Neural cell (in vitro differentiated cells): ENCODE data around the gene UBFD1. TPM values are rescaled to one million over a fixed set of nuclear protein-coding genes. Genes with fewer than 3 reads are reported as not detected.

ENCODE experiments used
- H2AFZ ChIP-seq: fragments of 200-600, 300-800 bp; sonication (generic), shearing (Covaris generic); 2 replicates; pipeline ENCODE4 v1.6.0; 2014; ENCODE audit warnings: low read depth, mild to moderate bottlenecking, antibody characterized with exemption, low read length, moderate library complexity
- H3F3A ChIP-seq: fragments of 200-600 bp; shearing (Covaris generic); 2 replicates; pipeline ENCODE4 v1.6.1; 2016; ENCODE audit warnings: mild to moderate bottlenecking, moderate library complexity, mixed read lengths, antibody characterized with exemption, low read length; ENCODE audit not compliant: insufficient read depth, poor library complexity, severe bottlenecking
- H3K27ac ChIP-seq: fragments of 200-600, 300-800 bp; sonication (generic), shearing (Covaris generic); 2 replicates; pipeline ENCODE4 v1.5.1; 2014; ENCODE audit warnings: mild to moderate bottlenecking, low read length, moderate library complexity
- H3K27me3 ChIP-seq: fragments of 300-800, 200-600 bp; sonication (generic), shearing (Covaris generic); 2 replicates; pipeline ENCODE4 v1.6.0; 2014; ENCODE audit warnings: mild to moderate bottlenecking, low read depth, low read length, moderate library complexity; ENCODE audit not compliant: insufficient read depth
- H3K36me3 ChIP-seq: fragments of 300-800, 200-600 bp; sonication (generic), shearing (Covaris generic); 2 replicates; pipeline ENCODE4 v1.5.1; 2014; ENCODE audit warnings: mild to moderate bottlenecking, antibody characterized with exemption, low read length, moderate library complexity; ENCODE audit not compliant: insufficient read depth
- H3K4me2 ChIP-seq: fragments of 300-800, 200-600 bp; sonication (generic), shearing (Covaris generic); 2 replicates; pipeline ENCODE4 v1.6.0; 2014; ENCODE audit warnings: mild to moderate bottlenecking, low read length
- H3K4me3 ChIP-seq: fragments of 300-800, 200-600 bp; sonication (generic), shearing (Covaris generic); 2 replicates; pipeline ENCODE4 v1.5.1; 2014; ENCODE audit warnings: mild to moderate bottlenecking, low read length, moderate library complexity
- H3K79me2 ChIP-seq: fragments of 200-600 bp; shearing (Covaris generic); replicated peaks from 2 replicates; pipeline ENCODE4 v1.6.0; 2014; ENCODE audit warnings: mild to moderate bottlenecking, low read length, moderate library complexity; ENCODE audit not compliant: insufficient read depth
- H3K9ac ChIP-seq: fragments of 300-800, 200-600 bp; sonication (generic), shearing (Covaris generic); 2 replicates; pipeline ENCODE4 v1.6.1; 2016; ENCODE audit warnings: mild to moderate bottlenecking, low read length, mixed read lengths
- H3K9me2 ChIP-seq: fragments of 200-600 bp; shearing (Covaris generic); 2 replicates; pipeline ENCODE4 v1.6.1; 2016; ENCODE audit warnings: mild to moderate bottlenecking, low read length, mixed read lengths; ENCODE audit not compliant: insufficient read depth
- H3K9me3 ChIP-seq: fragments of 200-600, 300-800 bp; sonication (generic), shearing (Covaris generic); 2 replicates; pipeline ENCODE4 v1.6.1; 2016; ENCODE audit warnings: mild to moderate bottlenecking, mixed run types, low read length, moderate library complexity, mixed read lengths
- H4K20me1 ChIP-seq: fragments of 200-600 bp; shearing (Covaris generic); 2 replicates; pipeline ENCODE4 v1.6.1; 2016; ENCODE audit warnings: mild to moderate bottlenecking, mixed run types; ENCODE audit not compliant: insufficient read depth
- EP300 ChIP-seq: fragments of 450-650 bp; conservative IDR thresholded peaks from 2 replicates; pipeline ENCODE4 v1.6.1; 2014; ENCODE audit warnings: antibody characterized with exemption, mild to moderate bottlenecking, moderate library complexity; ENCODE audit not compliant: poor library complexity, severe bottlenecking
- EZH2 ChIP-seq: fragments of 200-600, 300-800 bp; shearing (Covaris generic), sonication (generic); IDR thresholded peaks from 2 replicates; pipeline ENCODE4 v1.6.1; 2014; ENCODE audit warnings: antibody characterized with exemption, low read length, borderline replicate concordance, mild to moderate bottlenecking; ENCODE audit not compliant: insufficient read depth, poor library complexity, severe bottlenecking
- MXI1 ChIP-seq: fragments of 450-650 bp; conservative IDR thresholded peaks from 2 replicates; pipeline ENCODE4 v1.6.1; 2014; ENCODE audit warnings: antibody characterized with exemption, mild to moderate bottlenecking; ENCODE audit not compliant: poor library complexity, severe bottlenecking
- POLR2AphosphoS5 ChIP-seq: IDR thresholded peaks from 2 replicates; pipeline ENCODE4 v1.6.1; 2012
- RAD21 ChIP-seq: fragments of 450-650 bp; conservative IDR thresholded peaks from 2 replicates; pipeline ENCODE4 v1.6.1; 2014; ENCODE audit warnings: antibody characterized with exemption, mild to moderate bottlenecking, moderate library complexity
- SMC3 ChIP-seq: fragments of 450-650 bp; conservative IDR thresholded peaks from 2 replicates; pipeline ENCODE4 v1.6.1; 2014; ENCODE audit warnings: antibody characterized with exemption, mild to moderate bottlenecking, moderate library complexity; ENCODE audit not compliant: poor library complexity
- TAF1 ChIP-seq: IDR thresholded peaks from 2 replicates; pipeline ENCODE4 v1.6.1; 2012; ENCODE audit warnings: low read depth
- polyA plus RNA-seq: library from polyadenylated mRNA; depleted of rRNA; stranded (reverse); fragments of >200 nt; gene quantifications from 2 replicates; pipeline ENCODE4 v1.2.3, GENCODE V29; 2014
- TF ChIP-seq, protein P1 (sequence below): IDR thresholded peaks from 2 replicates; pipeline ENCODE4 v1.6.1; 2012; ENCODE audit warnings: borderline replicate concordance
- TF ChIP-seq, protein P2 (sequence below): fragments of 450-650 bp; IDR thresholded peaks from 2 replicates; pipeline ENCODE4 v1.5.1; 2014; ENCODE audit warnings: antibody characterized with exemption, mild to moderate bottlenecking, moderate library complexity; ENCODE audit not compliant: poor library complexity, severe bottlenecking

Gene UBFD1
- polyA plus RNA-seq, 1 donor from 2014 or later, result 94.3 TPM

DNA sequence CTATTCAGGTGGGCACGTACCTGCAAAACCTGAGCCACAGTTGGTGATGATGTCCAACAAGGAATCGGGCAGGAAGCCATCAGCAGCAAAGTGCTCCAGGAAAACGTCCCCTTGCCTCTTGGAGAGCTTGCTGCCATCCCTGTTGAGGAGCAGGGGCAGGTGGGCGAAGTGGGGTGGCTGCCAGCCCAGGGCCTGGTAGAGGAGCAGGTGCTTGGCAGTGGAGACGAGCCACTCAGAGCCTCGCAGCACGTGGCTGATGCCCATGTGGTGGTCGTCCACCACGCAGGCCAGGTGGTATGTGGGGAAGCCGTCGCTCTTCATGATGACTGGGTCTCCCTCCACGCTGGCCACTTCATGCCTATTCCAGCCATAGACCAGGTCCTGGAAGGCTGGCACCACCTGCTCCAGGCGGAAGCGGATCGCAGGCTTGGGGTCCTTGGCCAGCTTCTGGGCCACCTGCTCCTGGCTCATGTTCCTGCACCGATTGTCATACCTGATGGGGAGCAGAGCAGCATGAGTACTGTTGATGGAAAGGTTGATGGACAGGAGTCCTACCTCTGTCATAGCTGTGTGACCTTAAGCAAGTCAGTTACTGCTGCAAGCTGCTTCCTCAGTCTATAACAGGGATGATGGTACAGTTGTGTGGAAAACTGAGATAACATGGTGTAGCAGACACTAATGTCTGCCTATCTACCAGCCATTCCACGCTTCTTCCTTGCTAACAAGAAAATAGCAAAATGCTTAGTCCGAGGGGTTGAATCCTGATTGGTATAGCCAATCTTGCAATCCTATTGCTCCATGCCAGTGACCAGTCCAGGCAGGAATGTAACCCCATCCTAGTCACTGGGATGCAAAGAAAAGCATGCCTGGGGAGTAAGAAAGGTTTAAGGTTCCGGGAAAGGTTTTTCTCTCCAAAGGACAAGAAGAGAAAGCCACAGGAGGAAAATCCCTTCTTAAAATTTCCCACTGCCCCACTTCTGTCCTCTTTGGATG lies 22.4 kb upstream of the UBFD1 start:
- Histone ChIP-seq H3K36me3 (no peaks in the 10 kb centered on the region), H2AFZ (no peak overlapping the region)

DNA sequence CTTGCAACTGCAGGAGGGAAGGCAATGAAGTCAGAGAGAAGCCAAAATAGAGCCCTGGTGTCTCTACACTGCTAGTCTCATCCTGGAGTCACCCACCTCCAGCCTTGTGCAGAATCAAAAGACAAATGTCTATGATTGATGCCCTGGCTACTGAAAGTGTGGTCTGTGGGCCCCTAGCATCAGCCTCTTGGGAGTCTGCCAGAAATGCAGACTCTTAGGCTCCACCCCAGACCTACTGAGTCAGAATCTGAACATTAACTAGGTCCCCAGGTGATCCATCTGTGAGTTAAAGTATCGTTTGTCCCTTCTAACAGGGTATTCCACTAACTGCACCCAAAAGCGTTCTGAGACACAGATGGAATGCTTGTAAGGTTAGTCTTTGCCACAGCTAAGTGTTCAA lies 21.6 kb upstream of the UBFD1 start:
- H2AFZ ChIP-seq, result no peak overlapping the region
- TF ChIP-seq TAF1 (no peak), SMC3 (no peak), POLR2AphosphoS5 (no peak), EP300 (no peak), RAD21 (no peak), EZH2 (no peak), MXI1 (no peak)
- TF ChIP-seq, protein P1, sequence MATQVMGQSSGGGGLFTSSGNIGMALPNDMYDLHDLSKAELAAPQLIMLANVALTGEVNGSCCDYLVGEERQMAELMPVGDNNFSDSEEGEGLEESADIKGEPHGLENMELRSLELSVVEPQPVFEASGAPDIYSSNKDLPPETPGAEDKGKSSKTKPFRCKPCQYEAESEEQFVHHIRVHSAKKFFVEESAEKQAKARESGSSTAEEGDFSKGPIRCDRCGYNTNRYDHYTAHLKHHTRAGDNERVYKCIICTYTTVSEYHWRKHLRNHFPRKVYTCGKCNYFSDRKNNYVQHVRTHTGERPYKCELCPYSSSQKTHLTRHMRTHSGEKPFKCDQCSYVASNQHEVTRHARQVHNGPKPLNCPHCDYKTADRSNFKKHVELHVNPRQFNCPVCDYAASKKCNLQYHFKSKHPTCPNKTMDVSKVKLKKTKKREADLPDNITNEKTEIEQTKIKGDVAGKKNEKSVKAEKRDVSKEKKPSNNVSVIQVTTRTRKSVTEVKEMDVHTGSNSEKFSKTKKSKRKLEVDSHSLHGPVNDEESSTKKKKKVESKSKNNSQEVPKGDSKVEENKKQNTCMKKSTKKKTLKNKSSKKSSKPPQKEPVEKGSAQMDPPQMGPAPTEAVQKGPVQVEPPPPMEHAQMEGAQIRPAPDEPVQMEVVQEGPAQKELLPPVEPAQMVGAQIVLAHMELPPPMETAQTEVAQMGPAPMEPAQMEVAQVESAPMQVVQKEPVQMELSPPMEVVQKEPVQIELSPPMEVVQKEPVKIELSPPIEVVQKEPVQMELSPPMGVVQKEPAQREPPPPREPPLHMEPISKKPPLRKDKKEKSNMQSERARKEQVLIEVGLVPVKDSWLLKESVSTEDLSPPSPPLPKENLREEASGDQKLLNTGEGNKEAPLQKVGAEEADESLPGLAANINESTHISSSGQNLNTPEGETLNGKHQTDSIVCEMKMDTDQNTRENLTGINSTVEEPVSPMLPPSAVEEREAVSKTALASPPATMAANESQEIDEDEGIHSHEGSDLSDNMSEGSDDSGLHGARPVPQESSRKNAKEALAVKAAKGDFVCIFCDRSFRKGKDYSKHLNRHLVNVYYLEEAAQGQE, result no peak
- TF ChIP-seq, protein P2, sequence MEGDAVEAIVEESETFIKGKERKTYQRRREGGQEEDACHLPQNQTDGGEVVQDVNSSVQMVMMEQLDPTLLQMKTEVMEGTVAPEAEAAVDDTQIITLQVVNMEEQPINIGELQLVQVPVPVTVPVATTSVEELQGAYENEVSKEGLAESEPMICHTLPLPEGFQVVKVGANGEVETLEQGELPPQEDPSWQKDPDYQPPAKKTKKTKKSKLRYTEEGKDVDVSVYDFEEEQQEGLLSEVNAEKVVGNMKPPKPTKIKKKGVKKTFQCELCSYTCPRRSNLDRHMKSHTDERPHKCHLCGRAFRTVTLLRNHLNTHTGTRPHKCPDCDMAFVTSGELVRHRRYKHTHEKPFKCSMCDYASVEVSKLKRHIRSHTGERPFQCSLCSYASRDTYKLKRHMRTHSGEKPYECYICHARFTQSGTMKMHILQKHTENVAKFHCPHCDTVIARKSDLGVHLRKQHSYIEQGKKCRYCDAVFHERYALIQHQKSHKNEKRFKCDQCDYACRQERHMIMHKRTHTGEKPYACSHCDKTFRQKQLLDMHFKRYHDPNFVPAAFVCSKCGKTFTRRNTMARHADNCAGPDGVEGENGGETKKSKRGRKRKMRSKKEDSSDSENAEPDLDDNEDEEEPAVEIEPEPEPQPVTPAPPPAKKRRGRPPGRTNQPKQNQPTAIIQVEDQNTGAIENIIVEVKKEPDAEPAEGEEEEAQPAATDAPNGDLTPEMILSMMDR, result no peak
- no peak overlapping the region for H3K4me2 ChIP-seq
- H4K20me1 ChIP-seq, result no peaks in the 10 kb centered on the region
- no peaks in the 10 kb centered on the region for H3K79me2 ChIP-seq
- no peak overlapping the region for H3K4me3 ChIP-seq
- no peaks in the 10 kb centered on the region for H3F3A ChIP-seq
- no peaks in the 10 kb centered on the region for H3K9me2 ChIP-seq
- H3K9me3 ChIP-seq, result no peaks in the 10 kb centered on the region
- no peaks in the 10 kb centered on the region for H3K36me3 ChIP-seq
- H3K27ac ChIP-seq, result no peak overlapping the region
- no peaks in the 10 kb centered on the region for H3K27me3 ChIP-seq
- no peak overlapping the region for H3K9ac ChIP-seq

More for the DNA sequence above, 22.4 kb upstream of the UBFD1 start:
- Histone ChIP-seq H3K4me3 (no peak overlapping the region), H4K20me1 (no peaks in the 10 kb centered on the region), H3K79me2 (no peaks in the 10 kb centered on the region), H3K9me2 (no peaks in the 10 kb centered on the region), H3K9ac (no peak overlapping the region), H3K4me2 (no peak overlapping the region), H3K9me3 (no peaks in the 10 kb centered on the region), H3F3A (no peaks in the 10 kb centered on the region), H3K27ac (no peak overlapping the region), H3K27me3 (no peaks in the 10 kb centered on the region)
- TF ChIP-seq, protein P2, result no peak
- no peak for TF ChIP-seq SMC3
